WERI-Rb-1 (cell line): ENCODE measurements around the gene AHI1.
"Not testable (repeated sequence)": the region's sequence is repeated elsewhere in the genome, so short reads cannot be mapped to it uniquely, and the experiment has no call there.

Experiments used
- DNase-seq: peaks from one replicate; pipeline ENCODE4 v3.0.0-alpha.2; 2020
- H3K27ac ChIP-seq: fragments of 250-450 bp; sonication (Bioruptor Pico); 2 replicates; pipeline ENCODE4 v1.5.1; 2020; ENCODE audit warnings: mild to moderate bottlenecking, moderate library complexity
- H3K27me3 ChIP-seq: fragments of 250-450 bp; sonication (Bioruptor Pico); 2 replicates; pipeline ENCODE4 v1.5.1; 2021; ENCODE audit warnings: mild to moderate bottlenecking, low read depth, moderate library complexity; ENCODE audit not compliant: insufficient read depth, severe bottlenecking
- H3K36me3 ChIP-seq: fragments of 250-450 bp; sonication (Bioruptor Pico); 2 replicates; pipeline ENCODE4 v1.5.1; 2020; ENCODE audit warnings: mild to moderate bottlenecking, moderate library complexity
- H3K4me3 ChIP-seq: 2 replicates; pipeline ENCODE4 v1.5.1; 2011; ENCODE audit warnings: low read depth, mild to moderate bottlenecking, control low read depth, low read length
- H3K9me3 ChIP-seq: fragments of 250-450 bp; sonication (Bioruptor Pico); 2 replicates; pipeline ENCODE4 v1.5.1; 2021; ENCODE audit warnings: mild to moderate bottlenecking, moderate library complexity; ENCODE audit not compliant: severe bottlenecking
- CTCF ChIP-seq: IDR thresholded peaks from 2 replicates; pipeline ENCODE4 v1.5.1; 2011; ENCODE audit warnings: low read depth, mild to moderate bottlenecking, control low read depth, inconsistent platforms, low read length

Gene AHI1

GRCh38 chr6:135380793-135381192, 116.7 kb downstream of the AHI1 start:
- H3K36me3 ChIP-seq: no peaks in the 10 kb centered on the region
- no peak for DNase-seq
- no peak overlapping the region for H3K27ac ChIP-seq
- no peak overlapping the region for H3K4me3 ChIP-seq
- TF ChIP-seq CTCF: no peak
- H3K27me3 ChIP-seq: no peaks in the 10 kb centered on the region
- no peaks in the 10 kb centered on the region for H3K9me3 ChIP-seq

- no peaks in the 10 kb centered on the region for H3K36me3 ChIP-seq
- H3K4me3 ChIP-seq: no peak overlapping the region
- H3K27me3 ChIP-seq: no peaks in the 10 kb centered on the region
- H3K27ac ChIP-seq: no peak overlapping the region
- no peak for DNase-seq
- H3K9me3 ChIP-seq: no peaks in the 10 kb centered on the region
- TF ChIP-seq CTCF: no peak
These were observed 117.9 kb downstream of the AHI1 start for GRCh38 chr6:135379647-135380046.

GRCh38 chr6:135372758-135373157, 124.8 kb downstream of the AHI1 start:
- Histone ChIP-seq H3K4me3 (no peak overlapping the region), H3K27me3 (no peaks in the 10 kb centered on the region), H3K36me3 (no peaks in the 10 kb centered on the region), H3K9me3 (peaks cover 7% of the 10 kb centered on the region), H3K27ac (no peak overlapping the region)
- DNase-seq: no peak
- TF ChIP-seq CTCF: no peak

- not testable (repeated sequence) for H3K36me3 ChIP-seq, H3K27me3 ChIP-seq, DNase-seq, H3K4me3 ChIP-seq, H3K27ac ChIP-seq
- H3K9me3 ChIP-seq: peaks cover 24% of the 10 kb centered on the region
These were observed 133.9 kb downstream of the AHI1 start for GRCh38 chr6:135363622-135364021.

- Histone ChIP-seq H3K9me3 (peaks cover 13% of the 10 kb centered on the region), H3K36me3 (no peaks in the 10 kb centered on the region; the same call in 1 of the 2 replicates), H3K27me3 (no peaks in the 10 kb centered on the region), H3K4me3 (no peak overlapping the region), H3K27ac (no peak overlapping the region)
- DNase-seq: no peak
- TF ChIP-seq CTCF: no peak
These were observed 135.4 kb downstream of the AHI1 start for GRCh38 chr6:135362124-135362523.

GRCh38 chr6:135360222-135360621, 137.3 kb downstream of the AHI1 start:
- no peak for TF ChIP-seq CTCF
- no peak overlapping the region for H3K27ac ChIP-seq
- no peak for DNase-seq

More at GRCh38 chr6:135360222-135360621, 137.3 kb downstream of the AHI1 start:
- H3K27me3 ChIP-seq: no peaks in the 10 kb centered on the region
- no peak overlapping the region for H3K4me3 ChIP-seq
- H3K36me3 ChIP-seq: no peaks in the 10 kb centered on the region; the same call in 1 of the 2 replicates
- peaks cover 7% of the 10 kb centered on the region for H3K9me3 ChIP-seq
